PC-9 (cell line): ENCODE measurements around the gene ZDHHC8. TPM values are rescaled to one million over a fixed set of nuclear protein-coding genes. Genes with fewer than 3 reads are reported as not detected.

Source experiments
- BruUV-seq: library from RNA; stranded (reverse); fragments of 400-500 nt; replicated peaks from 2 replicates; lab custom pipeline; 2021; lab: Mats Ljungman, UMichigan
- CTCF ChIA-PET: fragments of 300-600 bp; sonication (Branson Sonifier 250); formaldehyde crosslinking; loops from one replicate; lab custom pipeline; 2022; ENCODE audit warnings: antibody characterized with exemption; lab: Charles Lee
- POLR2A ChIA-PET: fragments of 300-600 bp; sonication (Branson Sonifier 250); formaldehyde crosslinking; loops from one replicate; lab custom pipeline; 2022; ENCODE audit warnings: antibody characterized with exemption; ENCODE audit not compliant: unreplicated experiment; lab: Charles Lee
- DNase-seq, 2 experiments: peaks; one replicate each; pipeline versions ENCODE4 v3.0.0 to v3.0.0-alpha.2; 2015 to 2022; ENCODE audit warnings: mixed read lengths in 1 of 2
- H2AFZ ChIP-seq: fragments of 200-600 bp; sonication (generic); 2 replicates; pipeline ENCODE4 v1.8.1; 2017; ENCODE audit warnings: antibody characterized with exemption
- H3F3A ChIP-seq: fragments of 200-600 bp; sonication (generic); 2 replicates; pipeline ENCODE4 v1.8.1; 2017; ENCODE audit warnings: antibody characterized with exemption, mild to moderate bottlenecking, low read depth; ENCODE audit not compliant: insufficient read depth
- H3K27ac ChIP-seq: fragments of 200-600 bp; sonication (generic); 2 replicates; pipeline ENCODE4 v1.6.1; 2016; ENCODE audit warnings: mixed run types
- H3K27me3 ChIP-seq: fragments of 200-600 bp; sonication (generic); 2 replicates; pipeline ENCODE4 v1.6.1; 2016; ENCODE audit warnings: low read depth, mixed run types; ENCODE audit not compliant: insufficient read depth
- H3K36me3 ChIP-seq: fragments of 200-600 bp; sonication (generic); 2 replicates; pipeline ENCODE4 v1.6.1; 2016; ENCODE audit warnings: low read depth, mixed run types
- H3K4me1 ChIP-seq: fragments of 200-600 bp; sonication (generic); replicated peaks from 2 replicates; pipeline ENCODE4 v1.6.1; 2016; ENCODE audit warnings: mixed run types; ENCODE audit not compliant: insufficient read depth
- H3K4me2 ChIP-seq: fragments of 200-600 bp; sonication (generic); 2 replicates; pipeline ENCODE4 v1.6.1; 2017; ENCODE audit warnings: mixed run types
- H3K4me3 ChIP-seq: fragments of 200-600 bp; sonication (generic); 2 replicates; pipeline ENCODE4 v1.6.1; 2016; ENCODE audit warnings: mixed run types
- H3K79me2 ChIP-seq: fragments of 200-600 bp; sonication (generic); 2 replicates; pipeline ENCODE4 v1.6.1; 2017; ENCODE audit warnings: low read depth, mixed run types
- H3K9me2 ChIP-seq: fragments of 200-600 bp; sonication (generic); 2 replicates; pipeline ENCODE4 v1.8.1; 2017; ENCODE audit warnings: mild to moderate bottlenecking; ENCODE audit not compliant: insufficient read depth
- H3K9me3 ChIP-seq: fragments of 200-600 bp; sonication (generic); 2 replicates; pipeline ENCODE4 v1.8.1; 2016; ENCODE audit warnings: low read depth; ENCODE audit not compliant: insufficient read depth
- H4K20me1 ChIP-seq: fragments of 200-600 bp; sonication (generic); 2 replicates; pipeline ENCODE4 v1.8.1; 2017; ENCODE audit not compliant: insufficient read depth
- EZH2 ChIP-seq: fragments of 200-600 bp; sonication (generic); IDR thresholded peaks from 2 replicates; pipeline ENCODE4 v1.8.0; 2017; ENCODE audit warnings: antibody characterized with exemption, low read depth
- intact Hi-C: fragments of 100-400 bp; cut with micrococcal nuclease; formaldehyde crosslinking; loops from one replicate; pipeline ENCODE4 v1.10.0; 2022; ENCODE audit not compliant: unreplicated experiment
- total RNA-seq: library from RNA; stranded (reverse); gene quantifications from 2 replicates; pipeline ENCODE4 v1.2.3, GENCODE V29; 2021
- TF ChIP-seq, protein P1 (sequence below): fragments of 200-600 bp; sonication (generic); conservative IDR thresholded peaks from 2 replicates; pipeline ENCODE4 v1.6.1; 2017; ENCODE audit warnings: mixed run types, antibody characterized with exemption, mild to moderate bottlenecking, moderate library complexity

Gene ZDHHC8
- total RNA-seq, 1 experiment from 2014 or later: 34.4 TPM

- CTCF ChIA-PET: no interaction called here
- POLR2A ChIA-PET: no interaction called here
- DNase-seq: no peak
Observed at GRCh38 chr22:20137671-20138416, 6.2 kb downstream of the ZDHHC8 start.

GRCh38 chr22:20138417-20138738, 6.8 kb downstream of the ZDHHC8 start:
- no TSS peak for BruUV-seq
- intact Hi-C loops: no loop called here
- no peaks in the 10 kb centered on the region for H3K9me3 ChIP-seq

More at GRCh38 chr22:20137671-20138416, 6.2 kb downstream of the ZDHHC8 start:
- Histone ChIP-seq H3K27me3 (no peaks in the 10 kb centered on the region), H3K4me1 (no peaks in the 10 kb centered on the region; the same call in 1 of the 2 replicates), H2AFZ (no peak overlapping the region), H3K9me3 (no peaks in the 10 kb centered on the region), H3K9me2 (no peaks in the 10 kb centered on the region), H3K4me2 (no peak overlapping the region), H3K4me3 (no peak overlapping the region), H4K20me1 (peaks cover 7% of the 10 kb centered on the region; the same call in 1 of the 2 replicates), H3F3A (no peaks in the 10 kb centered on the region), H3K79me2 (no peaks in the 10 kb centered on the region), H3K27ac (no peak overlapping the region), H3K36me3 (no peaks in the 10 kb centered on the region)
- intact Hi-C loops: no loop called here
- no peak for TF ChIP-seq EZH2
- TF ChIP-seq, protein P1, sequence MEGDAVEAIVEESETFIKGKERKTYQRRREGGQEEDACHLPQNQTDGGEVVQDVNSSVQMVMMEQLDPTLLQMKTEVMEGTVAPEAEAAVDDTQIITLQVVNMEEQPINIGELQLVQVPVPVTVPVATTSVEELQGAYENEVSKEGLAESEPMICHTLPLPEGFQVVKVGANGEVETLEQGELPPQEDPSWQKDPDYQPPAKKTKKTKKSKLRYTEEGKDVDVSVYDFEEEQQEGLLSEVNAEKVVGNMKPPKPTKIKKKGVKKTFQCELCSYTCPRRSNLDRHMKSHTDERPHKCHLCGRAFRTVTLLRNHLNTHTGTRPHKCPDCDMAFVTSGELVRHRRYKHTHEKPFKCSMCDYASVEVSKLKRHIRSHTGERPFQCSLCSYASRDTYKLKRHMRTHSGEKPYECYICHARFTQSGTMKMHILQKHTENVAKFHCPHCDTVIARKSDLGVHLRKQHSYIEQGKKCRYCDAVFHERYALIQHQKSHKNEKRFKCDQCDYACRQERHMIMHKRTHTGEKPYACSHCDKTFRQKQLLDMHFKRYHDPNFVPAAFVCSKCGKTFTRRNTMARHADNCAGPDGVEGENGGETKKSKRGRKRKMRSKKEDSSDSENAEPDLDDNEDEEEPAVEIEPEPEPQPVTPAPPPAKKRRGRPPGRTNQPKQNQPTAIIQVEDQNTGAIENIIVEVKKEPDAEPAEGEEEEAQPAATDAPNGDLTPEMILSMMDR: no peak
- BruUV-seq: no TSS peak

GRCh38 chr22:20138868-20139267, 7.3 kb downstream of the ZDHHC8 start:
- POLR2A ChIA-PET: no interaction called here
- Histone ChIP-seq H2AFZ (no peak overlapping the region), H3K4me1 (no peaks in the 10 kb centered on the region), H3K4me3 (no peak overlapping the region), H3K9me3 (no peaks in the 10 kb centered on the region), H3K36me3 (no peaks in the 10 kb centered on the region), H3K79me2 (no peaks in the 10 kb centered on the region), H3K4me2 (no peak overlapping the region), H3K9me2 (no peaks in the 10 kb centered on the region), H3K27ac (no peak overlapping the region), H3F3A (no peaks in the 10 kb centered on the region), H3K27me3 (no peaks in the 10 kb centered on the region), H4K20me1 (peaks cover 7% of the 10 kb centered on the region; the same call in 1 of the 2 replicates)
- no TSS peak for BruUV-seq
- TF ChIP-seq EZH2: no peak
- TF ChIP-seq, protein P1: no peak
- CTCF ChIA-PET: no interaction called here
- DNase-seq: no peak
- intact Hi-C loops: no loop called here

More at GRCh38 chr22:20138417-20138738, 6.8 kb downstream of the ZDHHC8 start:
- Histone ChIP-seq H3K4me2 (no peak overlapping the region), H3K4me1 (no peaks in the 10 kb centered on the region), H4K20me1 (peaks cover 7% of the 10 kb centered on the region; the same call in 1 of the 2 replicates), H3K27ac (no peak overlapping the region), H3K9me2 (no peaks in the 10 kb centered on the region), H3K27me3 (no peaks in the 10 kb centered on the region), H3K4me3 (no peak overlapping the region), H3F3A (no peaks in the 10 kb centered on the region), H3K36me3 (no peaks in the 10 kb centered on the region), H3K79me2 (no peaks in the 10 kb centered on the region), H2AFZ (no peak overlapping the region)
- ChIA-PET CTCF (no interaction called here), POLR2A (no interaction called here)
- DNase-seq: no peak
- TF ChIP-seq, protein P1: no peak
- no peak for TF ChIP-seq EZH2
